ENCODE measurements around the gene MTAP.

MTAP gene

GRCh38 chr9:21883642-21884041 lies 81.2 kb downstream of the MTAP start:
- Histone ChIP-seq H3K4me2 (ENCODE audit: low read length) (no peak overlapping the region), H2AFZ (no peak overlapping the region), H3K9me3 (ENCODE audit: control insufficient read depth, low read length) (no peaks in the 10 kb centered on the region), H3K4me3 (ENCODE audit: low read depth, low read length) (no peak overlapping the region), H3K4me1 (no peaks in the 10 kb centered on the region), H3K79me2 (no peaks in the 10 kb centered on the region), H3K27ac (no peak overlapping the region), H3K27me3 (ENCODE audit: control insufficient read depth, insufficient read depth, low read length) (no peaks in the 10 kb centered on the region), H3K36me3 (ENCODE audit: control insufficient read depth, insufficient read depth, low read length) (no peaks in the 10 kb centered on the region), H3K9ac (no peak overlapping the region)
- TF ChIP-seq CTCF (IDR thresholded peaks at IDR 0.05): no peak

GRCh38 chr9:21889673-21890072 lies 87.2 kb downstream of the MTAP start:
- Histone ChIP-seq H3K79me2 (no peaks in the 10 kb centered on the region), H3K4me1 (no peaks in the 10 kb centered on the region), H3K9me3 (ENCODE audit: control insufficient read depth, low read length) (no peaks in the 10 kb centered on the region), H3K4me3 (ENCODE audit: low read depth, low read length) (no peak overlapping the region), H3K27ac (no peak overlapping the region), H3K9ac (no peak overlapping the region), H3K36me3 (ENCODE audit: control insufficient read depth, insufficient read depth, low read length) (no peaks in the 10 kb centered on the region), H3K27me3 (ENCODE audit: control insufficient read depth, insufficient read depth, low read length) (no peaks in the 10 kb centered on the region), H3K4me2 (ENCODE audit: low read length) (no peak overlapping the region), H2AFZ (no peak overlapping the region)
- TF ChIP-seq CTCF (IDR thresholded peaks at IDR 0.05): no peak

- no peak overlapping the region for H3K4me2 ChIP-seq (ENCODE audit: low read length)
- H3K27ac ChIP-seq: no peak overlapping the region
- no peaks in the 10 kb centered on the region for H3K79me2 ChIP-seq
- no peak for TF ChIP-seq CTCF (IDR thresholded peaks at IDR 0.05)
- no peak overlapping the region for H3K9ac ChIP-seq
- H3K4me3 ChIP-seq (ENCODE audit: low read depth, low read length): no peak overlapping the region
- H3K36me3 ChIP-seq (ENCODE audit: control insufficient read depth, insufficient read depth, low read length): no peaks in the 10 kb centered on the region
- no peaks in the 10 kb centered on the region for H3K4me1 ChIP-seq
- no peaks in the 10 kb centered on the region for H3K9me3 ChIP-seq (ENCODE audit: control insufficient read depth, low read length)
- no peak overlapping the region for H2AFZ ChIP-seq
- H3K27me3 ChIP-seq (ENCODE audit: control insufficient read depth, insufficient read depth, low read length): no peaks in the 10 kb centered on the region
Measured at GRCh38 chr9:21890696-21891095, 88.3 kb downstream of the MTAP start.

GRCh38 chr9:21901546-21901945 lies 99.1 kb downstream of the MTAP start:
- Histone ChIP-seq H2AFZ (no peak overlapping the region), H3K9me3 (ENCODE audit: control insufficient read depth, low read length) (no peaks in the 10 kb centered on the region), H3K27ac (no peak overlapping the region), H3K27me3 (ENCODE audit: control insufficient read depth, insufficient read depth, low read length) (no peaks in the 10 kb centered on the region), H3K4me2 (ENCODE audit: low read length) (no peak overlapping the region), H3K9ac (no peak overlapping the region), H3K79me2 (no peaks in the 10 kb centered on the region), H3K4me3 (ENCODE audit: low read depth, low read length) (no peak overlapping the region), H3K36me3 (ENCODE audit: control insufficient read depth, insufficient read depth, low read length) (no peaks in the 10 kb centered on the region), H3K4me1 (no peaks in the 10 kb centered on the region)
- TF ChIP-seq CTCF (IDR thresholded peaks at IDR 0.05): no peak

GRCh38 chr9:21902136-21902535 lies 99.7 kb downstream of the MTAP start:
- H3K4me2 ChIP-seq (ENCODE audit: low read length): no peak overlapping the region
- no peaks in the 10 kb centered on the region for H3K27me3 ChIP-seq (ENCODE audit: control insufficient read depth, insufficient read depth, low read length)
- TF ChIP-seq CTCF (IDR thresholded peaks at IDR 0.05): no peak
- H3K9ac ChIP-seq: no peak overlapping the region
- no peaks in the 10 kb centered on the region for H3K9me3 ChIP-seq (ENCODE audit: control insufficient read depth, low read length)
- no peaks in the 10 kb centered on the region for H3K4me1 ChIP-seq
- H3K4me3 ChIP-seq (ENCODE audit: low read depth, low read length): no peak overlapping the region
- H2AFZ ChIP-seq: no peak overlapping the region
- no peak overlapping the region for H3K27ac ChIP-seq
- no peaks in the 10 kb centered on the region for H3K79me2 ChIP-seq
- H3K36me3 ChIP-seq (ENCODE audit: control insufficient read depth, insufficient read depth, low read length): no peaks in the 10 kb centered on the region

Measured in parathyroid adenoma (tissue), 2 donors.